ENCODE measurements around the gene NTM.

DNA sequence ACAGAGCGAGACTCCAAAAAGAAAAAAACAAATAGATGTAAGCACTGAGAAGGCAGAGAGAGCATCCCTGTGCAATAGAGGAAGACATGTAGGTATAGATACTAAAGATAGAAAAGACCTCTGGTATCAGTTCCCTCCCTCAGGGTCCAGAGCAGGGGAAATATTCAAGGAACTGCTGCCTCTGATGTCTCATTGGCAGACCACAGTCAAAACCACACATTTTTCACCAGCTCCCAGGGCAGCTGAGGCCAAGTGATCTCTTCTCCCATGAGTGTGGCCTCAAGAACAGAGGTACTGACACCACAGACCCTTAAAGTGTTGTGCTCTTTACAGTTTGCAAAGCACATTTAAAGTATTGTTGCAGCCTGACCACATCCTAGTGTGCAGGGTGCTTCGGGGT, 288.5 kb downstream of the NTM start:
- TF ChIP-seq EZH2 (IDR thresholded peaks at IDR 0.05; ENCODE audit: low read length, missing control alignments) = no peak
- TF ChIP-seq, protein P1, sequence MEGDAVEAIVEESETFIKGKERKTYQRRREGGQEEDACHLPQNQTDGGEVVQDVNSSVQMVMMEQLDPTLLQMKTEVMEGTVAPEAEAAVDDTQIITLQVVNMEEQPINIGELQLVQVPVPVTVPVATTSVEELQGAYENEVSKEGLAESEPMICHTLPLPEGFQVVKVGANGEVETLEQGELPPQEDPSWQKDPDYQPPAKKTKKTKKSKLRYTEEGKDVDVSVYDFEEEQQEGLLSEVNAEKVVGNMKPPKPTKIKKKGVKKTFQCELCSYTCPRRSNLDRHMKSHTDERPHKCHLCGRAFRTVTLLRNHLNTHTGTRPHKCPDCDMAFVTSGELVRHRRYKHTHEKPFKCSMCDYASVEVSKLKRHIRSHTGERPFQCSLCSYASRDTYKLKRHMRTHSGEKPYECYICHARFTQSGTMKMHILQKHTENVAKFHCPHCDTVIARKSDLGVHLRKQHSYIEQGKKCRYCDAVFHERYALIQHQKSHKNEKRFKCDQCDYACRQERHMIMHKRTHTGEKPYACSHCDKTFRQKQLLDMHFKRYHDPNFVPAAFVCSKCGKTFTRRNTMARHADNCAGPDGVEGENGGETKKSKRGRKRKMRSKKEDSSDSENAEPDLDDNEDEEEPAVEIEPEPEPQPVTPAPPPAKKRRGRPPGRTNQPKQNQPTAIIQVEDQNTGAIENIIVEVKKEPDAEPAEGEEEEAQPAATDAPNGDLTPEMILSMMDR (conservative IDR thresholded peaks at IDR 0.05 in 1 of 2, IDR thresholded peaks at IDR 0.05 in 1 of 2; ENCODE audit: low read depth in 1 of 2, low read length in 2 of 2) = no peak
